LNCaP clone FGC (cell line): ENCODE data around the gene CLPTM1L.

Experiments
- DNase-seq: peaks from one replicate; pipeline ENCODE4 v3.0.0-alpha.2; 2011; ENCODE audit warnings: low read depth
- H3K4me3 ChIP-seq: 2 replicates; pipeline ENCODE4 v1.5.1; 2011; ENCODE audit warnings: mild to moderate bottlenecking, low read depth, low read length, control low read depth
- TF ChIP-seq, protein P1 (sequence below): IDR thresholded peaks from 2 replicates; pipeline ENCODE4 v1.5.1; 2012; ENCODE audit warnings: mild to moderate bottlenecking; ENCODE audit not compliant: control insufficient read depth, insufficient read depth; ENCODE audit errors: extremely low read depth

Gene CLPTM1L

GRCh38 chr5:1338506-1339070 is 6.3 kb downstream of the CLPTM1L start:
- H3K4me3 ChIP-seq = no peak overlapping the region
- DNase-seq = no peak
- TF ChIP-seq, protein P1, sequence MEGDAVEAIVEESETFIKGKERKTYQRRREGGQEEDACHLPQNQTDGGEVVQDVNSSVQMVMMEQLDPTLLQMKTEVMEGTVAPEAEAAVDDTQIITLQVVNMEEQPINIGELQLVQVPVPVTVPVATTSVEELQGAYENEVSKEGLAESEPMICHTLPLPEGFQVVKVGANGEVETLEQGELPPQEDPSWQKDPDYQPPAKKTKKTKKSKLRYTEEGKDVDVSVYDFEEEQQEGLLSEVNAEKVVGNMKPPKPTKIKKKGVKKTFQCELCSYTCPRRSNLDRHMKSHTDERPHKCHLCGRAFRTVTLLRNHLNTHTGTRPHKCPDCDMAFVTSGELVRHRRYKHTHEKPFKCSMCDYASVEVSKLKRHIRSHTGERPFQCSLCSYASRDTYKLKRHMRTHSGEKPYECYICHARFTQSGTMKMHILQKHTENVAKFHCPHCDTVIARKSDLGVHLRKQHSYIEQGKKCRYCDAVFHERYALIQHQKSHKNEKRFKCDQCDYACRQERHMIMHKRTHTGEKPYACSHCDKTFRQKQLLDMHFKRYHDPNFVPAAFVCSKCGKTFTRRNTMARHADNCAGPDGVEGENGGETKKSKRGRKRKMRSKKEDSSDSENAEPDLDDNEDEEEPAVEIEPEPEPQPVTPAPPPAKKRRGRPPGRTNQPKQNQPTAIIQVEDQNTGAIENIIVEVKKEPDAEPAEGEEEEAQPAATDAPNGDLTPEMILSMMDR = no peak

- no peak for DNase-seq
- TF ChIP-seq, protein P1 = no peak
- H3K4me3 ChIP-seq = no peak overlapping the region
Measured at GRCh38 chr5:1338196-1338490, 6.8 kb downstream of the CLPTM1L start.

GRCh38 chr5:1337489-1338195 is 7.3 kb downstream of the CLPTM1L start:
- no peak overlapping the region for H3K4me3 ChIP-seq
- TF ChIP-seq, protein P1 = no peak
- no peak for DNase-seq

DNA sequence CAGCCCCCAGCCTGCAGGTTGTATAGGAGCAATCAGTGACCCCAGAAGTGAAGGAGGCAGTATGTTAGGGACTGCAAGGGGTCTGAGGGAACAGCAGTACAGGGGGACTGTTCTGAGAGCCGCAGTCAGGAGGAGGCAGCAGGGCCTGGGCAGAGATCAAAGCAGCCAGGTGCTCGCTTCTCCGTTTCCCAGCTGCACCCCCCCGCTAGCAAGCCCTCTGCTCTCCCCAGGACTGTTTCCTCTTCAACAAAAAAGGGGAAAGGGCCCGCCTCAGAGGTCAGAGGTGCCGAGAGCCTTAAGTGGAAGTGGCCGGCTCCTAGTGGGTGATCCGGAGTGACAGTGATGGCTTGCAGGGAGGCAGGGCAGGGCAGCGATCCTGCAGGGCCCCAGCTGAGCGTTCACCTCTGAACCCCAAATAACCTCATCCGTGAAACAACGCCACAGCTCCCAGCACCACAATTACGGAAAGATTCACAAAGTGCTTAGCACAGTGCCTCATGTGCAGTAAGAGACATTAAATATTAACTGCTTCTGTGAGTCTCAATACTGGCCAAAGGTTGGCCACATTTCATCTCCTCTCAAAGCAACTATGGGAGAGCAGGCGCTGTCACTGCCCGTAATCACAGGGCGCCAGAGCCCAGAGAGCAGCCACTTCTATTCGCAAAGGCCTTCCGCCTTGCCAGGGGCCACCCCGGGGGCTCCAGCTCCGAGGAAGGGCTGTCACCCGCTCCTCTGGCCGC is 8.0 kb downstream of the CLPTM1L start:
- TF ChIP-seq, protein P1 = no peak
- H3K4me3 ChIP-seq = no peak overlapping the region
- no peak for DNase-seq

- TF ChIP-seq, protein P1 = no peak
- no peak for DNase-seq
- no peak overlapping the region for H3K4me3 ChIP-seq
Measured at GRCh38 chr5:1336106-1336561, 8.8 kb downstream of the CLPTM1L start.

GRCh38 chr5:1335540-1336095 is 9.3 kb downstream of the CLPTM1L start:
- H3K4me3 ChIP-seq = no peak overlapping the region
- DNase-seq = no peak
- TF ChIP-seq, protein P1 = no peak
